ENCODE data around the gene B4GALNT3. TPM values are rescaled to one million over a fixed set of nuclear protein-coding genes. Genes with fewer than 3 reads are reported as not detected.

Gene B4GALNT3
- total and polyA plus RNA-seq, 10 of the 15 experiments (the other 5 are each of a cell fraction or from before 2014, with no cell fraction given): 0.05 to 4.2 (median 2.7) TPM; not detected in 1

- no peak for TF ChIP-seq LARP7 (IDR thresholded peaks at IDR 0.05)
- no peak for TF ChIP-seq MXI1 (IDR thresholded peaks at IDR 0.05; ENCODE audit: low read depth, low read length)
- no peak for TF ChIP-seq NR2C2 (IDR thresholded peaks at IDR 0.05; ENCODE audit: borderline replicate concordance, control insufficient read depth, insufficient read length, low read depth)
- no peak for TF ChIP-seq ESRRA (IDR thresholded peaks at IDR 0.05; ENCODE audit: low read length)
- TF ChIP-seq CUX1 (IDR thresholded peaks at IDR 0.05; ENCODE audit: insufficient replicate concordance, low read depth, low read length): no peak
Observed at GRCh38 chr12:601976-602699, 142.4 kb downstream of the B4GALNT3 start (continued).

- Histone ChIP-seq H3K9me3 (replicated peaks; ENCODE audit: control insufficient read depth, insufficient read depth, low read length) (no peaks in the 10 kb centered on the region), H3K27me3 (replicated peaks in 1 of 2; ENCODE audit: control insufficient read depth in 2 of 2, insufficient read depth in 2 of 2, low read length in 1 of 2) (no peaks in the 10 kb centered on the region), H3K4me1 (ENCODE audit: control insufficient read depth, insufficient read depth, low read length) (no peaks in the 10 kb centered on the region), H3K4me3 (no peak overlapping the region), H4K20me1 (ENCODE audit: control insufficient read depth, insufficient read depth) (no peaks in the 10 kb centered on the region), H3K36me3 (ENCODE audit: control insufficient read depth in 2 of 2, insufficient read depth in 2 of 2, low read length in 1 of 2) (no peaks in the 10 kb centered on the region), H3K27ac (ENCODE audit: control insufficient read depth, insufficient read depth) (no peak overlapping the region), H3K79me2 (ENCODE audit: control insufficient read depth, insufficient read depth, low read length) (no peaks in the 10 kb centered on the region), H2AFZ (ENCODE audit: control insufficient read depth, low read depth, low read length) (no peak overlapping the region), H3K9ac (ENCODE audit: control insufficient read depth, insufficient read depth, low read length) (no peak overlapping the region), H3K4me2 (ENCODE audit: control insufficient read depth, insufficient read depth) (no peak overlapping the region)
- ChIA-PET RAD21 (ENCODE audit: unreplicated experiment) (interaction anchor here (0.7 kb wide), 1 partner anchor 218 kb away, joined by 4 read pairs; no protein-coding TSS in a partner anchor), POLR2A (no interaction called here), CTCF (interaction anchor here (2.6 kb wide), 1 partner anchor 12 kb away, joined by 6 read pairs; no protein-coding TSS in a partner anchor), SMC1A (ENCODE audit: uncharacterized antibody, unreplicated experiment) (interaction anchor here (1.2 kb wide), 1 partner anchor 214 kb away, joined by 3 read pairs; no protein-coding TSS in a partner anchor)
- no TSS peak for BruUV-seq (replicated peaks)
- ATAC-seq (no peak), DNase-seq (ENCODE audit: low read depth, low spot score) (no peak), FAIRE-seq (no peak)
- in situ Hi-C loops (cut with MboI) (no loop called here), intact Hi-C loops (cut with micrococcal nuclease; ENCODE audit: unreplicated experiment) (no loop called here)
- TF ChIP-seq ZNF217 (IDR thresholded peaks at IDR 0.05) (no peak), REST (IDR thresholded peaks at IDR 0.05; ENCODE audit: low read depth, low read length) (no peak), TCF3 (IDR thresholded peaks at IDR 0.05; ENCODE audit: borderline replicate concordance, insufficient read depth, low read depth, low read length) (no peak), EED (IDR thresholded peaks at IDR 0.05; ENCODE audit: low read depth) (no peak), ZNF274 (IDR thresholded peaks at IDR 0.05; ENCODE audit: insufficient read depth, insufficient read length) (no peak), NBN (IDR thresholded peaks at IDR 0.05) (no peak), BCL11A (IDR thresholded peaks at IDR 0.05; ENCODE audit: low read depth, low read length) (no peak), IKZF2 (IDR thresholded peaks at IDR 0.05) (no peak), BHLHE40 (IDR thresholded peaks at IDR 0.05; ENCODE audit: borderline replicate concordance in 1 of 2, low read depth in 2 of 2, low read length in 1 of 2) (no peak)
Observed at GRCh38 chr12:602700-603068, 142.9 kb downstream of the B4GALNT3 start.

Data from GM12878 (cell line).